Endometrial microvascular endothelial cells (primary cell): ENCODE data around the gene PRIM1. TPM values are rescaled to one million over a fixed set of nuclear protein-coding genes. Genes with fewer than 3 reads are reported as not detected.
"Not testable (repeated sequence)": the region's sequence is repeated elsewhere in the genome, so short reads cannot be mapped to it uniquely, and the experiment has no call there.

Source experiments
- in situ Hi-C: cut with HindIII; loops from 2 replicates; pipeline ENCODE4 v1.10.0; 2017; ENCODE audit warnings: low sequenced_read_pairs, low pct_unique_long_range_greater_than_20kb; ENCODE audit errors: inconsistent ontology term
- total RNA-seq: library from RNA; depleted of rRNA; stranded (reverse); fragments of >200 nt; gene quantifications from one replicate; pipeline ENCODE4 v1.2.3, GENCODE V29; 2015; ENCODE audit errors: inconsistent ontology term

The PRIM1 gene
- total RNA-seq, result 17.3 TPM

DNA sequence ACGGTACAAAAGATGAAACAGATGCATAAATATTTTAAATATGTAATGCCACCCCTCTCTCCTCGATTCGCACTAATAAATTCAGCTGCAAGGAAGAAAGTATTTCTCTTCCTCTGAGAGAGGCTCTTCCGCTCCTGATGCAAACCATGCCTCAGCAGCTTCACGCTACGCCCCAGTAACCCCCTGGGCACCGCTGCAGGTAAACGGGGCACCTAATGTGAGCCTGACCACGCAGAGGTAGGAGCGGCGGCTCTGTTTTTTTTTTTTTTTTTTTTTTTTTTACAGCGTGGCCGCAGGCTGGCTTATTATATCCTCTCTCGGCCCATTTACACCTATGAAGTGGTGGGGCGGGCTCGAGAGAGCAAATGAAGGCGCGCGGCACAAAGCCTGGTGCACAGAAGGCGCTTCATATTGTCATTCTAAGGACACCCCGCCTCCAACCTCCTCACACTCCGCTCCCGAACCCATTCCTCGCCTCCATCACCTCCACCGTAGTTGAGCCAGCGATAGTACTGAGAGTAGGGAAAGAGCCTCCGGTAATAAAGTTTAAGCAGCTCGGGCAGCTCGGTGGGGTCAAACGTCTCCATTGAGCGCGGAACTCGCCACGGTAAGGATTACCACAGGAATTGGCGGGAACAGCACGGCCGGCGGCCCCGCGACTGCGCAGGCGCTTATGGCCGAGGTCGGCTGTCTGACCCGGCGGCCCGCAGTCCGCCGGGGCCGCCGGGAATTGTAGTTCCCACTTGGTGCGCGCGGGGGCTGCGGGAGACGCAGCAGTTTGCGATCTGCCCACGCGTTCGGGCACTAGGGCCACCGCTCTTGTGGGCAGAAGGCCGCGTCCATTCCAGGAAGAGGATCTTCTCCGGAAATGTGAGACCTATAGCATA, at the start of gene PRIM1:
PRIM1 (minus strand) TSS at position 612 of the 887 bp plus-strand sequence; CDS start at position 587, 25 bp downstream.
- in situ Hi-C loops, result no loop called here

DNA sequence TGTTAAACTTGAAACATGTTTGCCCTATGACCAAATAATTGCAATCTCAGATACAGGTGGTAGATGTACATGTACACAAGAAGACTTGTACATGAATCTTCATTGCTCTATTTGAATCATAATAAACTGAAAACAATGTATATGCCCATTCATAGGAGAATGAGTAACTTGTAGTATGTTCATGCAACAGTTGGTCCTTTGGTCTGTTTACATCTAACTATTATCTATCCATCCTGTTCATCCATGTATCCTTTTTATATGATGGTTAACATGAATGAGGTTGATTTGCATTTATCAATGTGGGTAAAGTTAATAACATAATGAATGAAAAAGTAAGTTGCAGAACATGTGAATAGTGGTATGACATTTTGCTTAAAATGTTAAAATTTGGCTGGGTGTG, 48.1 kb upstream of the PRIM1 start:
- in situ Hi-C loops, result no loop called here

DNA sequence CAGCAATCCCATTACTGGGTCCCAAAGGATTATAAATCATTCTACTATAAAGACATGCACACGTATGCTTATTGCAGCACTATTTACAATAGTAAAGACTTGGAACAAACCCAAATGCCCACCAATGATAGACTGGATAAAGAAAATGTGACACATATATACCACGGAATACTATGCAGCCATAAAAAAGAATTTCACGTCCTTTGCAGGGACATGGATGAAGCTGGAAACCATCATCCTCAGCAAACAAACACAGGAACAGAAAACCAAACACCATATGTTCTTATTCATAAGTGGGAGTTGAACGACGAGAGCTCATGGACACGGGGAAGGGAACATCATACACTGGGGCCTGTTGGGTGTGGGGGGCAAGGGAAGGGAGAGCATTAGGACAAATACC, 47.2 kb upstream of the PRIM1 start:
- in situ Hi-C loops, result not testable (repeated sequence)

DNA sequence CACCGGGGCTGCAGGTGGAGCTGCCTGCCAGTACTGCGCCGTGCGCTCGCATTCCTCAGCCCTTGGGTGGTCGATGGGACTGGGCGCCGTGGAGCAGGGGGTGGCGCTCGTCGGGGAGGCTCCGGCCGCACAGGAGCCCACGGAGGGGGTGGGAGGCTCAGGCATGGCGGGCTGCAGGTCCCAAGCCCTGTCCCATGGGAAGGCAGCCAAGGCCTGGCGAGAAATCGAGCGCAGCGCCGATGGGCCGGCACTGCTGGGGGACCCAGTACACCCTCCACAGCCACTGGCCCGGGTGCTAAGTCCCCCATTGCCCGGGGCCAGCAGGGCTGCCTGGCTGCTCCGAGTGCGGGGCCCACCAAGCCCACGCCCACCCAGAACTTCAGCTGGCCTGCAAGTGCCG, 43.7 kb upstream of the PRIM1 start:
- in situ Hi-C loops, result not testable (repeated sequence)

DNA sequence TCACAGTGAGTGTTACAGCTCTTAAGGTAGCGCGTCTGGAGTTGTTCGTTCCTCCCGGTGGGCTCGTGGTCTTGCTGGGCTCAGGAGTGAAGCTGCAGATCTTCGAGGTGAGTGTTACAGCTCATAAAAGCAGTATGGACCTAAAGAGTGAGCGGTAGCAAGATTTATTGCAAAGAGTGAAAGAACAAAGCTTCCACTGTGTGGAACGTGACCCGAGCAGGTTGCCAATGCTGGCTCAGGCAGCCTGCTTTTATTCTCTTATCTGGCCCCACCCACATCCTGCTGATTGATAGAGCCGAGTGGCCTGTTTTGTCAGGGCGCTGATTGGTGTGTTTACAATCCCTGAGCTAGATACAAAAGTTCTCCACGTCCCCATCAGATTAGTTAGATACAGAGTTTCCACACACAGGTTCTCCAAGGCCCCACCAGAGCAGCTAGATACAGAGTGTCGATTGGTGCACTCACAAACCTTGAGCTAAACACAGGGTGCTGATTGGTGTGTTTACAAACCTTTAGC, 43.0 kb upstream of the PRIM1 start:
- in situ Hi-C loops, result not testable (repeated sequence)

DNA sequence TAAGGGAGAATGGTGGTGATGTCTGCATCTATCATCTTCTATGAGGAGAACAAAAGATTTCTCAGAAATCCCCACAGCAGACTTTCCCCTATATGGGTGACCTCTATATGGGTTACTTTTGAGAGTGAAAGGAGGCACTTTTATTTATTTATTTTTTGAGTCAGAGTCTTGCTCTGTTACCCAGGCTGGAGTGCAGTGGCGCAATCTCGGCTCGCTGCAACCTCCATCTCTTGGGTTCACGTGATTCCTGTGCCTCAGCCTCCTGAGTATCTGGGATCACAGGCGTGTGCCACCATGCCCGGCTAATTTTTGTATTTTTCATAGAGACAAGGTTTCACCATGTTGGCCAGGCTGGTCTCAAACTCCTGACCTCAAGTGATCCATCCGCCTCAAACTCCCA, 41.0 kb upstream of the PRIM1 start:
- in situ Hi-C loops, result not testable (repeated sequence)

DNA sequence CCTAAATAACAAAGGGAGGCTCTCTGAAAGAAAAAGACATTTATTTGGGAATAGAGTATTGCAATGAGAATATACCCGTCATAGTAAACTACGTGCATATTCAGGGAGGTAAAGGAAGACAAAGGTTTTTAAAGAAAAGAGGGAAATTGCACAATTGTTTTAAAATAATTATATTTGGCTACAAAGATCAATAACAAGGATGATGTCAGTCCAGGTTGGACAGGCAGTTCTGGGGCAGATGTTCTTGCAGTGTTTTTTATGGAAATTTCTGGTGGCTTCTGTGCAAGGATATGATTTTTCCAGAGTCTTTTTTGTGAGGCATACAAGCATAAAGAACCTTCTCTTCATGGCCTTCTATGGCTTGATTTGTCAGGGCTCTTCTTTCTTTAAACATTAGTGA, 40.6 kb upstream of the PRIM1 start:
- in situ Hi-C loops, result no loop called here

DNA sequence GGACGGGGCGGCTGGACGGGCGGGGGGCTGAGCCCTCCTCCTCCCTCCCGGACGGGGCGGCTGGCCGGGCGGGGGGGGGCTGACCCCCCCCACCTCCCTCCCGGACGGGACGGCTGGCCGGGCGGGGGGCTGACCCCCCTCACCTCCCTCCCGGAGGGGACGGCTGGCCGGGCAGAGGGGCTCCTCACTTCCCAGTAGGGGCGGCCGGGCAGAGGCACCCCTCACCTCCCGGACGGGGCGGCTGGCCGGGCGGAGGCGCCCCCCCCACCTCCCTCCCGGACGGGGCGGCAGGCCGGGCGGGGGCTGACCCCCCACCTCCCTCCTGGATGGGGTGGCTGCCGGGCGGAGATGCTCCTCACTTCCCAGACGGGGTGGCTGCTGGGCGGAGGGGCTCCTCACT, 37.3 kb upstream of the PRIM1 start:
- in situ Hi-C loops, result not testable (repeated sequence)

DNA sequence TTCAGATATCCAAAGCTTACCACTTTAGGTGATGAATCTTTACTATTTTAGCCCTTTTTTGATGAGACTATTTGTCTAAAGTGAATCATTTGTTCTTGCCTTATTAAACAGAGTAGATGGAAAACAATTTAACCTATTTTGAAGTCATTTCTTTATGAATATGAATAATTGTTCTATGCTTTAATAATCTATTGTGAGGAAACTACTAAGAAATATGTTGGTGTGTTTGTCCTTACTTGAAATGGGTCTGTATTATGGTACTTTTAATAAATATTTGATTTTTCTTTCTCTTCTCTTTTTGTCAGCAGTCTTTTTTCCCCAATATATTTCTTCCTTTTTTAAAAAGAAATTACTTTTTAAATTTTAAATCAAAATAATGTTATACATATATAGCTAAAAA, 35.4 kb upstream of the PRIM1 start:
- in situ Hi-C loops, result no loop called here

DNA sequence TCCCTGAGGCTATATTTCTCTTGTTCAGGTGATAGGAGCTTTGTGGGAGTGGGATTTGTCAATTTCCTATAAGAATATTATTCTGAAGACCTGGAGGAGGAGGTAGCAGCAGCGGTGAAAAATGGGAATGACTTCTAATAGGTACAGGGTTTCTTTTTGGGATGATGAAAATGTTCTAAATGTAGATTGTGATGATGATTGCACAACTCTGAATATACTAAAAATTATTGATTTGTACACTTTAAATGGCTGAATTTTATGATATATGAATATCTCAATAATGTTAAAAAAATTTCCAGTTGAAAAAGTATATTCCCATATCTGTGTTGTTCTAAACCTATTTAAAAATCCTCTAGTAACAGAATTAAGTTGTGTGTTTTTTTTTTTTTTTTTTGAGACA, 33.8 kb upstream of the PRIM1 start:
- in situ Hi-C loops, result no loop called here

DNA sequence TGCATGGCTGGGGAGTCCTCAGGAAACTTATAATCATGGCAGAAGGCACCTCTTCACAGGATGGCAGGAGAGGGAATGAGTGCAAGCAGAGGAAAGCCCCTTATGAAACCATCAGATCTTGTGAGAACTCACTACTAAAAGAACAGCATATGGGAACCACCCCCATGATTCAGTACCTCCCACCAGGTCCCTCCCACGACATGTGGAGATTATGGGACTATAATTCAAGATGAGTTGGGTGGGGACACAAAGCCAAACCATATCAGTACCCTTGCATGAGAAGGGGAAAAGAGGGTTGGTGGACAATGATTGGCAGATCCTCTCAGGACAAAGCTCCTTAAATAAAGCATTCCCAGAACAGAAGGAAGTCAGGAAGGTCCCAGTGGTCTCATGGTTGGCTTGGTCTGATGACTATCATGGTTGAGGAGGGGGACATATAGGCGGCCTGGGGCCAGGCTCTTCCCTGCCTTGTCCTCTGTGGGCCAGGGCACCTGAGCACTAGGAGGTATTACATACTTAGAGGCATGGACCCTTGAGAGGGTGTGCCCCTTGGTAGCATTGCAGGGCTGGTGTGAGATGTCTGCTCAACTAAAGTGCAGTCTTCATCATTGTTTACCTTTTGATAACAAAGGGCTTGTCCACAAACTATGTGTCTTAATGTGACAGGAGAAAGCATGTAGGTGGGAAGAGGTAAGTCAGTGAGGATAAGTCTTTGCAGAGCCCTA, 33.2 kb upstream of the PRIM1 start:
- in situ Hi-C loops, result no loop called here

DNA sequence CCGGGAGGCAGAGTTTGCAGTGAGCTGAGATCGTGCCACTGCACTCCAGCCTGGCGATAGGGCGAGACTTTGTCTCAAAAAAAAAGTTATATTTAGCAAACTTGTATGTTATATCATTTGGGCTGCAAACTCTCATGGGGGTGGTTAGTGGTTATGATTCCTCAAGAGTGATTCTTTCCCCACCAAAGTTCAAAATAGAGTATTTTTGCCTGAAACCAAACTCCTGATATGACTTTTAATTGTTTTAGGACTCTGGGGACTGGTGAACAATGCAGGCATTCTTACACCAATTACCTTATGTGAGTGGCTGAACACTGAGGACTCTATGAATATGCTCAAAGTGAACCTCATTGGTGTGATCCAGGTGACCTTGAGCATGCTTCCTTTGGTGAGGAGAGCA, 29.6 kb upstream of the PRIM1 start:
- in situ Hi-C loops, result no loop called here

DNA sequence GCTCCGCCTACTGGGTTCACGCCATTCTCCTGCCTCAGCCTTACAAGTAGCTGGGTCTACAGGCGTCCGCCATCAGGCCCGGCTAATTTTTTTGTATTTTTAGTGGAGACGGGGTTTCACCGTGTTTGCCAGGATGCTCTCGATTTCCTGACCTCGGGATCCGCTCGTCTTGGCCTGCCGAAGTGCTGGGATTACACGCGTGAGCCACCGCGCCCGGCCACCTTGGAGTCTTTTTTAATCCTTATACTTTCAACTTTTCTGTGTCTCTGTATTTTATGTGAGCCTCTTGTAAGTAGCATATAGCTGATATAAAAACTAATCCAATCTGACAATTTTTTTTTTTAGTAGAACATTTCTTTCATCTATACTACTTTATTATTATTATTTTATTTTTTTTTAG, 26.6 kb upstream of the PRIM1 start:
- in situ Hi-C loops, result no loop called here

DNA sequence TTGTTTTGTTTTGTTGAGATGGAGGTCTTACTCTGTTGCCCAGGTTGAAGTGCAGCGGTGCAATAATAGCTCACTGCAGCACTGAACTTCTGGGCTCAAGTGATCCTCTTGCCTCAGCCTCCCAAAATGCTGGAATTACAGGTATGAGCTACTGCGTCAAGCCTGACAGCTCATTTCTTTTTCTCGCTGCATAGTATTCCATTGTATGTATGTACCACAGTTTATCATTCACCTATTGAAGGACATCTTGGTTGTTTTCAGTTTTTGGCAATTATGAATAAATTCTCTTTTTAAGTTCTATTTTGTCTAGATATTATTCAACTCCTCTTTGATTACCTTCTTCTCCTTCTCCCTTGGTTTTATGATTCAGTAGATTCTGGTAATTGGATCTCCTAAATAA, 24.5 kb upstream of the PRIM1 start:
- in situ Hi-C loops, result no loop called here

DNA sequence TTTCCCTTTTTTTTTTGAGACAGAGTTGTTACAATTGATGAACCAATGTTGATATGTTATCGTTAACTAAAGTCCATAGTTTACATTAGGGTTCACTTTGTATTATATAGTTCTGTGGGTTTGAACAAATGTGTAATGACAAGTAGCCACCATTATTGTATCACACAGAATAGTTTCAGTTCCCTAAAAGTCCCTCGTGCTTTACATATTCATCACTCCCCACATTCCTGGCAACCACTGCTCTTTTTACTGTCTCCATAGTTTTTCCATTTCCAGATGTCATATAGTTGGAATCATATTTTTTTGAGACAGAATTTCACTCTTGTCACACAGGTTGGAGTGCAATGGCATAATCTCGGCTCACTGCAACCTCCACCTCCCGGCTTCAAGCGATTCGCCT, 23.5 kb upstream of the PRIM1 start:
- in situ Hi-C loops, result no loop called here

DNA sequence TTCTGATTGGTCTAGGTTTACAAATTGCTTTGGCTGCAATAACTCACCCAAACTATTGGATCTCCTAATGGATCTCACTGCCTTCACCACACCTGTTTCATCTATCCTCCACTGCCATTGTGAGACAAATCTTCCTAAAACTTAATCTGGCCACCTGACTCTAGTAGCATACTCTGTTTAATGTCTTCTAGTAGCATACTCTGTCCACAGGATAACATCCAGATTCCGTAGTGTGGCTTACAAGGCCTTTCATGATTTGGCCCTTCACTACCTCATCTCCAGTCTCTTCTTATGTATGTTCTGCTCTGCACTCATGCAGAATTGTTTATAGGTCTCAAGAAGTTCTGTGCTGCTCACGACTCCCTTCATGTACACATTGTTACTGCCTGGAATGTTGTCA, 21.0 kb upstream of the PRIM1 start:
- in situ Hi-C loops, result no loop called here

DNA sequence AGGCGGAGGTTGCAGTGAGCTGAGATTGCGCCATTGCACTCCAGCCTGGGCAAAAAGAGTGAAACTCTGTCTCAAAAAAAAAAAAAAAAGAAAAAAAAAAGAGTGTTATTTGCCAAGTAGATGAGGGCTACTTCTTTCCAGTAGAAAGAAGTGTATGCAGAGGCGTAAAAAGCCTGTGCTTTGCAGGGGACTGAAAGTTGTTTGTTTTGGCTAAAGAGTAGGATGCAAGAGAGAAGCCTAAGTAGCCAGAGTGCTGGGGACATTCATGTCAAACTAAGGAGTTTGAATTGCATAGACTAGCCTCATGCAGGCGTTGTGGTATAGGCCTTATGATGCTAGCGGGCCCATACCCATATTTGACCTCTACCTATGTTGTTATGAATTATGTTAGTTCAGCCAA, 20.5 kb upstream of the PRIM1 start:
- in situ Hi-C loops, result no loop called here

DNA sequence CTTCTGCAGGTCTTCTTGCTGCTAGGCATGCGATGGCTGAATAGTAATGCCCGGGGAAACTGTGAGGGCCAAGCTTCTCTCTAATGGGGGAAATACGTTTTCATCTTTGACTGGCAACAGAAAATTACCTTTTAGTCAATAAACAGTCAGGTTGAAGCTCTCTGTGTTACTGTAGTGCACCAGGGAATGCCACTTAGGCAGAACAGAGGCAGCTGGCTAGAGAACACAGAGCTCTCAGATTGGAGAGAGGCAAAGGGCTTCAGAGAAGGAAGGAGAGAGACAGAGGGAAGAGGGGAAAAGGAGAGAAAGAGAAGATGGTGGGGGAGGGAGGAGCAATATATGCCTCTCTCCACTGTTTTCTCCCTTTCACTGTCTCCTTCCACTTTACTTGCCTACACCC, 17.7 kb upstream of the PRIM1 start:
- in situ Hi-C loops, result no loop called here

DNA sequence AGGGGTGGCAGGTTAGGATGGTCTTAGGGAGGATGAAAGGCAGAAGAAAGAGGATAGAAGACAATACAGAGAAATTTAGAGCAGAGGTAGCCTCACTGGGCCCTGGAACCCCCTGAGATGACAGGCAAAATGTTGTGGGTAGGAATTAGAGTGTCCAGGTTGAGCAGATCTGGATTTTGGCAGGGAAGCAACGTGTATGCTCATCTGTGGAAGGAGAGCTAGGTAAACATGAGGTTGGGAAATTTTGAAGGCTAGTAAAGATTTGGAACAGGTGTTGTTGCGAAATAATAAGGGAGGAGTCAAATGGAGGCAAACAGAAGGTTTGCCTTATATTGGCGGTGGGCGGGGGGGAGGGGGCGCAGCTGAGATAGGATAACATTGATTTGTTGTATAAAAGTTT, 16.3 kb upstream of the PRIM1 start:
- in situ Hi-C loops, result no loop called here

DNA sequence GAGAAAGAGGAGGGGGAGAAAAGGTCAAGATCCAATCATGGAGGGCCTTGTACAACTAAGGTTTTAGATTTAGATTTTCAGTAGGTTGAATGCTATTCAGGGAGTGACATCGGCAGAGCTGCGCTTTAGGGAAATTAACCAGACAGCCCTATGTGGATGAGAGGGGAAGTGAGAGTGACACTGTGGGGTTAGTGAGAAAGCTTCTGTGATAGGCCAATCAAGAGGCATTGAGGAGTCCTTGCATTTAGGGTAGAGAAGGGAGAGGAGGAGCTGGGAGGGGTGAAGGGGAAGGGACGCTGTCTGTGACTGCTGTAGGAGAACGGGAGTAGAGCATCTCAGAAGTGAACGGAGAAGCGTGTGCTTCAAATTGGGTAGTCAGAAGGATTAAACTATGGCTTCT, 14.4 kb upstream of the PRIM1 start:
- in situ Hi-C loops, result no loop called here
